Epidermal melanocyte (primary cell): ENCODE results near the gene ELMO2.

Experiments
- DNase-seq: peaks from one replicate; pipeline ENCODE4 v3.0.0; 2011; ENCODE audit warnings: low spot score; ENCODE audit not compliant: insufficient read length

Gene ELMO2

GRCh38 chr20:46352370-46352938 lies 54.0 kb downstream of the ELMO2 start:
- DNase-seq = no peak

GRCh38 chr20:46351357-46352058 lies 54.9 kb downstream of the ELMO2 start:
- DNase-seq = no peak

GRCh38 chr20:46350986-46351267 lies 55.5 kb downstream of the ELMO2 start:
- no peak for DNase-seq

DNA sequence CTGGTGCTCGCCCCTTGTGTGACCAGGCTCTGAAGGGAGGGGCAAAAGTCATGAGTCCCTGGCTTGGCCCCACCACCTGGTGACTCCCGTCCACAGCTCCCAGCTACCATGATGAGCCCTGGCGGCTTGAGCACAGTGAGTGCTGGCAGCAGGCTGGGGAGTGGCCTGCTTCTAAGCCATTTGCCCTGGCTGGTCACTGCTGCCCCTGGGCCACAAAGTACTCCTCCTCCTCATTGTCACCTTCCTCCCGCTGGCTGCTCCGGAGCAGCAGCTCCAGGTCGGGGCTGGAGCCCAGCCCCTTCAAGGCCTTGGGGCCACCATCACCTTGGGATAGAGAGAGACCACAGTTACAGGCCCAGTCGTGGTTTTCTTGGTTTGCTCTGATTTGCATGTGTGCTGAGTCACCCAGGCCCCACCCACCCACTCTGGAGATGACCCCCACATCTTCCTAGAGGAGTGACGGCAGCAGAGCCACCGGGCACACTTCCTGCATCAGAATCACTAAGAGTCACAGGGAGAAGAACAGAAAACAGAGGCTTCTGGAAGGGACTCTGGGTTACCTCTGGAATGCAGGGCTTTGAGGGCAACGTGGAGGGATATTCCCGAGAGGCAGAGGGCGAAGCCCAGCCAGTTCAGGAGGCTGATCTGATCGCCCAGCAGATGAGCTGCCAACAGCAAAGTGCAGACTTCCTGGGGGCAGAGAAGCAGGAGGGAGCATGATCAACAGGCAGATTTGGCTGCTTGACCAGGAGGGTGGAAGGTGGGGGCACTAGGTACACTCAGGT lies 56.0 kb downstream of the ELMO2 start:
- DNase-seq = no peak

DNA sequence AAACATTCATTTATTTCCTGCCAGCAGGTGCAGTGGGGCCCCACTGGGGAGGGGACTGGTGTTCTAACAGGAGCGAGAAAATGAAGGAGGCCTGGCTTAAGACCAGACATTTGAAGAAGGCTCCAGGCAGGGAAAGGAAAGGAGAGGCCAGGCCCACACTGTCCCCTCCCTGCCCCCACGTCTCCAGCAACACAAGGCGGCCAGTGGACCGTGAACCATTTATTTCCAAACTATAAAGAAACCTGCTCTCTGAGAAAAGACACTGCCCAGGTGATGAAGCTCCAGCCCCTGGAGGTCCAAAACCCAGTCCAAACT lies 56.7 kb downstream of the ELMO2 start:
- DNase-seq = peak; percentile 16

DNA sequence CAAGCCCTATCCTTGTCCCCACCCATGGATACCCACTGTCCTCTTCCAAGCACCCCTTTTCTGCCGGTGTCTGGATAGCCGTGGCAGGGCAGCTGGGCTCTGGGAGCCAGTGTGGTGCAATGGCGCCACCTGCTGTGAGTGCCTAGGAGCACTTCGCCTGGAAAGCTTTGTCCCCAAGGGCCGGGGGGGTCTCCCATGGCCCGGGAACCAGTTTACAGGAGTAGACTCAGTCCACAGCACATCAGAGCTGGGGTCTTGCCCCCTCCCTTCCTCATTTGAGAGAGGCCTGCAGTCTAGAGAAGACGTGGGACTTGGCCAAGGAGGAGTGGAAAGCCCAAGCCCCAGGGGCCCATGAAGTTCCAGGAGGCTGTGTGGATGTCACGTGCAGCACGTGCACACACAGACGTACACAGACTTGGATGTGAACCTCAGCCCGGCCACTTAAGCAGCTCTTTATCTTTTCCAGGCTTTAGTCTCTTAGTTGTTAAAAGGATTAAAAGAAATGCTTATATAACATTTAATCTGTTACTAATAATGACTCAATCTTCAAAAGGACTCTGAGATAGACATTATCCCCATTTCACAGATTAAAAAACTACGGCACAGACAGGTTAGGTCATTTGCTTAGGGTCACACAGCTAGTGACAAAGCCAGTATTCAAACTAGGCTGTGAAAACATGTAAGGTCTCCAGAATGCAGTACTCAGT lies 57.2 kb downstream of the ELMO2 start:
- DNase-seq = peak; percentile 64

DNA sequence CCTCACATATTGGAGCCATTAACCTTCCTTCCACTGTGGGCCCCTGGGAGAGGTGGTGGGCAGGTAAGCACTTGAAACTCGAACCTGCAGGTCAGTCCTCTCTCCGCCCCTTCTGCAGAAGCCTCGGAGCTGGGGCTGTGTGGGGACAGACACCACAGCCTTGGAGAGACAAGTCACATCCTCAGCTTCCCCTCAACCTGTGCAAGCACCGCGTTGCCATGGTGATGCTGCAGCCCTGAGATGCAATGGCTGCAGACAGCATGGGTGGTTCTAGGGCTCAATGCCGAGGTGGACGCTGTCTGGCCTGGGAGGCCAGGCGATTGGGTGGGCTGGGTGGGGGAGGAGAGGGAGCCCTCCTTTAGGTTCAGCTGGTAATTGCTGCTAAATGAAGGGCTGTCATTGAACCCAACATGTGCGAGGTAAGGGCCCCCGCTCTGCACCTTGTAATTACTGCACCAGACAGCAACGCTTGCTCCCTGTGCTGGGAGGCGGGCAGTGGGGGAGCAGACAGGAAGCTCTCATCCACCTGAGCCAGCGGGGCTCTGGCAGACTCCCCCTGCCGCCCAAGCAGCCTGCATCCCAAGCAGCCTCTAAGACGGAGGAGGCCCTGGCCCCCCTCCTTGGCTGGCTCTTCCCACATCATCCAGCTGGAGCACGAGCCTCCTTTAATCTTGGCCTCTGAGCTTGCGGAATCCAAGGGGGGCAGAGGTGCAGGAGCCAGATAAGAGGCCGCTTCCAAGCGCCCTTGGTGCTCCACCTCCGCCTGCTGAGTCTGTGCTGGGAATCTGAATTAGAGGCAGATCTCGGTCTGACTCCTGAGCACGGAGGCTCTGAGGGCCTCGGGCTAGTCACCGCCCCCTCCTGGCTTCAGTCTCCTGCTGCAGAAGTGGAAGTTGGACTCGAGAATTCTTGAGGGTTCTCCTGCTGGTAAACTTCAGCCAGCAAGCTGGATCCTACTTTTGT lies 58.3 kb downstream of the ELMO2 start:
- peak; percentile 53 for DNase-seq

DNA sequence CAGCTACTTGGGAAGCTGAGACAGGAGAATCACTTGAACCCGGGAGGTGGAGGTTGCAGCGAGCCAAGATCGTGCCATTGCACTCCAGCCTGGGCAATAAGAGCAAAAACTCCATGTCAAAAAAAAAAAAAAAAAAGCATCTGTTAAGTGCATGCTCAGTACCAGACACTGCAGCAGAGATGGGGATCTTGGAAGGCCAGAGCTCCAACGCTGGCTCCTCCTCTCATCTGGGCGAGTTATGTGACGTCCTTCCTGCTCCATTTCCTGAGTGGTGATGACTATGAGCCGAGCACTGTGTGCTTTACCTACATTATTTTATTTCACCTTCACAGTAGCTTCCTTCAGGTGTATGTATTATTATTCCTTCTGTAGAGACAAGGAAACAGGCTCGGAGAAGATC lies 59.6 kb downstream of the ELMO2 start:
- no peak for DNase-seq

GRCh38 chr20:46344488-46345162 lies 61.8 kb downstream of the ELMO2 start:
- no peak for DNase-seq

GRCh38 chr20:46343975-46344357 lies 62.4 kb downstream of the ELMO2 start:
- DNase-seq = no peak

GRCh38 chr20:46343348-46343974 lies 63.0 kb downstream of the ELMO2 start:
- DNase-seq = no peak

- no peak for DNase-seq
Measured at GRCh38 chr20:46342451-46343347, 63.7 kb downstream of the ELMO2 start.

GRCh38 chr20:46342010-46342378 lies 64.4 kb downstream of the ELMO2 start:
- no peak for DNase-seq

DNA sequence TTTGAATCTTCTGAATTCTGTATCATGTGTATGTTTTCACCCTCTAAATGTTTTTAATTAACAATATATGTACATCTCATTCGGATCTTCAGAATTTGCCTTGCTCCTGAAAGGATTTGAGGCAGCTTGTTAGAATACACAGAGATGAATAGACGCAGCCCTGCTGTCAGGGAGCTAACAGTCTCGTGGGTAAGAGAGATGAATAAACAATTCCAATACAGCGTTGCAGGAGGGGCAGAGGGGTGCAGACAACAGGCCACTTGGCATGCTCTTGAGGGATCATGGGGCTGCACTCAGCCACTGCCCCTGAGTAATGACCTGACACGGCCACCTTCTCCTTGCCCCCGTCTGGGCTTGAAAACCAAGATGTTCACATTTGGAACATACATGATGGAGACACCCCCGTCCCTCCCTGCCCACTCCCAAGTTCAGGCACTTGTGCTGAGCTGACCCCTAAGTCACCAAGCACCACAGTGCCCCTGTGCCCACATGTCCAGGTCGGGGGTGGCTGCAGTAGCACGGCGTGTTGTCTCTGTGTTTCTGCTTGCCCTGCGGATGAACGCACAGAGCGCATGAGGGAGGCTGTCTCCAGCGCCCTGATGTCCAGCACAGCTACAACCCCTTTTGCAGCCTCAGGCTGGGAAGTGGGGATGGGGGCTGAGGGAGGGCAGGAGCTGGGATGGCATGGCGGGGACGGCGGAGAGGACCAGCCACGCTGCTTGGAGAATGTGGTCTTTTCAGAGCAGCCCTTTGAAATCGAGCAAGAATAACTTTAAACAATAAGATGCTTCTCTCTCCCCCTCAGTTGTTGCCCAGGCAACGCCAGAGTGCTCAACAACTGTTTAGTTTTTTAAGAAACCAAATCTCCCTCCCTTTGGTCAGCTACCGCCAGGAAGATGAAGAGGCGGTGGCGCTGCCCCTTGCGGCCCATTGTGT lies 65.1 kb downstream of the ELMO2 start:
- no peak for DNase-seq

DNA sequence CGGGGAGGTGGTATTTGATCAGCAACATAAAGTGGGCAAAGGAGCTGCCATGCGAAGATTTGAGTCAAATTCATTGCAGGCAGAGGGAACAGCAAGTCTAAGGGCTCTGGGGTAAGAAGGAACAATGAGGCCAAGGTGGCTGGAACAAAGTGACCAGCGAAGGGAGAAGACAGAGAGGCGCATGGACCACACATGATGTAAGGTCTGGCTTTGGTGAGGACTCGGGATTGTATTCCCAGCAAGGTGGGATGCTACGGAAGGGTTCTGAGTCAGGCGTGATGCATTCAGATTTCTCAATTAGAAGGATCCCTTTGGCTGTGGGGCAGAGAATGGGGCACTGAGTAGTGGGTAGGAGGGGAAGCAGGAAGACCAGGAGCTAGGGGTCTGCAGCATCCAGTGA lies 67.4 kb downstream of the ELMO2 start:
- DNase-seq = no peak

- DNase-seq = no peak
Measured at GRCh38 chr20:46336735-46337134, 69.7 kb downstream of the ELMO2 start.

- no peak for DNase-seq
Measured at GRCh38 chr20:46334303-46334904, 72.0 kb downstream of the ELMO2 start.
